GM23338 (cell line): Measurements from ENCODE around the gene RNF175. TPM values are rescaled to one million over a fixed set of nuclear protein-coding genes. Genes with fewer than 3 reads are reported as not detected.

ENCODE experiments used
- ATAC-seq: fragments of 200-7000 bp; cut with Tn5 transposase; 3 replicates; pipeline ENCODE4 v1.9.1; 2020
- DNase-seq: peaks from one replicate; pipeline ENCODE4 v3.0.0-alpha.2; 2015; ENCODE audit warnings: low spot score
- H2AFZ ChIP-seq: fragments of 200-600 bp; sonication (generic); 2 replicates; pipeline ENCODE4 v1.8.0; 2016; ENCODE audit warnings: antibody characterized with exemption, mild to moderate bottlenecking, moderate library complexity
- H3F3A ChIP-seq: fragments of 200-600 bp; sonication (generic); replicated peaks from 2 replicates; pipeline ENCODE4 v1.8.0; 2017; ENCODE audit warnings: antibody characterized with exemption, mixed run types, low read depth
- H3K27ac ChIP-seq: fragments of 200-600 bp; sonication (generic); 2 replicates; pipeline ENCODE4 v1.6.1; 2016; ENCODE audit warnings: low read depth
- H3K27me3 ChIP-seq: fragments of 200-600 bp; sonication (generic); 2 replicates; pipeline ENCODE4 v1.8.0; 2016; ENCODE audit warnings: mild to moderate bottlenecking, mixed run types, moderate library complexity; ENCODE audit not compliant: insufficient read depth
- H3K36me3 ChIP-seq: fragments of 200-600 bp; sonication (generic); 2 replicates; pipeline ENCODE4 v1.8.0; 2016; ENCODE audit warnings: mild to moderate bottlenecking; ENCODE audit not compliant: insufficient read depth
- H3K4me1 ChIP-seq: fragments of 200-600 bp; sonication (generic); 2 replicates; pipeline ENCODE4 v1.8.0; 2016; ENCODE audit warnings: mild to moderate bottlenecking, moderate library complexity; ENCODE audit not compliant: insufficient read depth
- H3K4me2 ChIP-seq: fragments of 200-600 bp; sonication (generic); 2 replicates; pipeline ENCODE4 v1.7.1; 2017; ENCODE audit warnings: mixed run types
- H3K4me3 ChIP-seq: fragments of 200-600 bp; sonication (generic); 2 replicates; pipeline ENCODE4 v1.6.1; 2016; ENCODE audit warnings: mixed run types
- H3K79me2 ChIP-seq: fragments of 200-600 bp; sonication (generic); replicated peaks from 2 replicates; pipeline ENCODE4 v1.8.0; 2017; ENCODE audit warnings: mild to moderate bottlenecking; ENCODE audit not compliant: insufficient read depth
- H3K9me2 ChIP-seq: fragments of 200-600 bp; sonication (generic); 2 replicates; pipeline ENCODE4 v1.8.0; 2017; ENCODE audit not compliant: insufficient read depth
- H4K20me1 ChIP-seq: fragments of 200-600 bp; sonication (generic); replicated peaks from 2 replicates; pipeline ENCODE4 v1.8.0; 2017; ENCODE audit warnings: mild to moderate bottlenecking; ENCODE audit not compliant: insufficient read depth
- H3K27ac Mint-ChIP-seq: 2 replicates; pipeline ENCODE4 v1.8.0; 2020; ENCODE audit warnings: inconsistent platforms, mild to moderate bottlenecking, moderate library complexity, mixed read lengths
- H3K27me3 Mint-ChIP-seq: 3 replicates; pipeline ENCODE4 v1.8.0; 2022; ENCODE audit warnings: low read depth, mild to moderate bottlenecking, moderate library complexity, mixed read lengths, inconsistent platforms; ENCODE audit not compliant: insufficient read depth, poor library complexity
- H3K36me3 Mint-ChIP-seq: 3 replicates; pipeline ENCODE4 v1.8.0; 2021; ENCODE audit warnings: low read depth, mild to moderate bottlenecking, inconsistent platforms, moderate library complexity, mixed read lengths
- H3K4me1 Mint-ChIP-seq: 3 replicates; pipeline ENCODE4 v1.8.0; 2020; ENCODE audit warnings: mild to moderate bottlenecking, inconsistent platforms, mixed read lengths
- H3K4me3 Mint-ChIP-seq: 3 replicates; pipeline ENCODE4 v1.8.0; 2021; ENCODE audit warnings: moderate library complexity, mild to moderate bottlenecking, inconsistent platforms, mixed read lengths
- H3K9me3 Mint-ChIP-seq: 3 replicates; pipeline ENCODE4 v1.8.0; 2020; ENCODE audit warnings: moderate library complexity, mild to moderate bottlenecking, inconsistent platforms, mixed read lengths
- CREB1 ChIP-seq: fragments of 250-450 bp; sonication (Bioruptor Pico); IDR thresholded peaks from 2 replicates; pipeline ENCODE4 v1.5.0; 2020; ENCODE audit warnings: low read depth, mild to moderate bottlenecking, moderate library complexity
- EZH2 ChIP-seq: fragments of 200-600 bp; sonication (generic); IDR thresholded peaks from one replicate; pipeline ENCODE4 v1.8.0; 2017; ENCODE audit warnings: antibody characterized with exemption, mild to moderate bottlenecking, low read depth; ENCODE audit not compliant: unreplicated experiment
- EZH2phosphoT487 ChIP-seq: fragments of 200-600 bp; sonication (generic); IDR thresholded peaks from one replicate; pipeline ENCODE4 v1.8.1; 2018; ENCODE audit warnings: antibody characterized with exemption; ENCODE audit not compliant: unreplicated experiment
- JUNB ChIP-seq: IDR thresholded peaks from one replicate; pipeline ENCODE4 v1.6.1; 2016; ENCODE audit warnings: antibody characterized with exemption; ENCODE audit not compliant: unreplicated experiment
- NANOG ChIP-seq: IDR thresholded peaks from 2 replicates; pipeline ENCODE4 v1.6.1; 2016; ENCODE audit warnings: antibody characterized with exemption, borderline replicate concordance
- POLR2AphosphoS5 ChIP-seq: IDR thresholded peaks from 2 replicates; pipeline ENCODE4 v1.6.1; 2016; ENCODE audit warnings: antibody characterized with exemption, low read depth
- STAT1 ChIP-seq: IDR thresholded peaks from one replicate; pipeline ENCODE4 v1.6.1; 2016; ENCODE audit warnings: antibody characterized with exemption; ENCODE audit not compliant: unreplicated experiment
- ZNF114 ChIP-seq: fragments of 250-450 bp; sonication (Bioruptor Pico); IDR thresholded peaks from 2 replicates; pipeline ENCODE4 v1.5.0; 2020; ENCODE audit warnings: mild to moderate bottlenecking, moderate library complexity
- ZNF331 ChIP-seq: fragments of 250-450 bp; sonication (Bioruptor Pico); IDR thresholded peaks from 2 replicates; pipeline ENCODE4 v1.5.0; 2020; ENCODE audit warnings: low read depth, mild to moderate bottlenecking, moderate library complexity
- polyA plus RNA-seq: library from polyadenylated mRNA; unstranded; fragments of >200 nt; fragmentation: Nextera tagmentation; extraction: Ambion mirVana; gene quantifications from 2 replicates; pipeline ENCODE4 v1.2.1, GENCODE V29; 2016
- total RNA-seq: library from RNA; depleted of rRNA; stranded (reverse); fragments of >200 nt; shearing (Covaris generic); gene quantifications from 2 replicates; pipeline ENCODE4 v1.2.3, GENCODE V29; 2014
- TF ChIP-seq, protein P1 (sequence below): fragments of 250-450 bp; sonication (Bioruptor Pico); IDR thresholded peaks from 2 replicates; pipeline ENCODE4 v1.5.0; 2020; ENCODE audit warnings: mild to moderate bottlenecking, moderate library complexity
- TF ChIP-seq, protein P2 (sequence below): IDR thresholded peaks from one replicate; pipeline ENCODE4 v1.6.1; 2018; ENCODE audit warnings: antibody characterized with exemption; ENCODE audit not compliant: unreplicated experiment
- TF ChIP-seq, protein P3 (sequence below): IDR thresholded peaks from 2 replicates; pipeline ENCODE4 v1.6.1; 2016; ENCODE audit warnings: antibody characterized with exemption
- TF ChIP-seq, protein P4 (sequence below), 2 experiments: fragments of 200-600 bp in 1 of 2; sonication (generic) in 1 of 2; conservative IDR thresholded peaks; 2 replicates each; pipeline versions ENCODE4 v1.5.1 to v1.6.1; 2016 to 2017; ENCODE audit warnings: antibody characterized with exemption in 2 of 2, low read depth in 2 of 2, mild to moderate bottlenecking in 2 of 2, moderate library complexity in 1 of 2

RNF175 gene
- total and polyA plus RNA-seq, 2 experiments from 2014 or later: 4.7 to 4.8 TPM

DNA sequence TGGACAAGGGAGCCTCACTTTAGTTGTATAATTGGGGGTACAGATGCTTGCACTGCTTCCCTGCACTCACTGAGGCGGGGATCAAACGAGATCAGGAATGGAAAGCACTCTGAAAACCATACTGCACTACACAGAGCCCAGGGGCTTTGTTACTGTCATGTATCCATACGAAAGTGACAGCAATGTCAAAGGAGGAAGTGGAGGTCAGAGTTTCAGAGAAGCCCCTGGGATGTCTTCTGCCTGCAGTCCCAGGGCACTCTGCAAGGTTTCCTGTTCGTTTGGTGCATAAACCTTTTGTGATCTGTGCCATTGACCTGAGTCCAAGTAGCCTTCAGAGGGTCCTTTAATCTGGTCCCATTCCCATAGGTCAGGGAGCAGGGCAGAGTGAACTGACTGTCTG is 31.2 kb downstream of the RNF175 start:
- Histone ChIP-seq H3F3A (no peaks in the 10 kb centered on the region), H3K27ac (no peak overlapping the region), H3K79me2 (no peaks in the 10 kb centered on the region), H3K4me1 (peaks cover 10% of the 10 kb centered on the region), H2AFZ (no peak overlapping the region), H3K36me3 (no peaks in the 10 kb centered on the region), H3K9me2 (no peaks in the 10 kb centered on the region), H3K4me3 (no peak overlapping the region), H4K20me1 (0 out of 2 replicates have a peak, but pooled peaks cover 2% of the 10 kb centered on the region), H3K4me2 (no peak overlapping the region), H3K27me3 (no peaks in the 10 kb centered on the region)
- ATAC-seq (no peak), DNase-seq (no peak)
- H3K27me3 Mint-ChIP-seq: peaks cover 3% of the 10 kb centered on the region
- no peak overlapping the region for H3K4me3 Mint-ChIP-seq
- TF ChIP-seq EZH2 (no peak), CREB1 (no peak), EZH2phosphoT487 (no peak), POLR2AphosphoS5 (no peak), NANOG (no peak), ZNF331 (CRISPR knock-in tag) (no peak), JUNB (no peak), ZNF114 (CRISPR knock-in tag) (no peak), STAT1 (no peak)
- TF ChIP-seq, protein P1, sequence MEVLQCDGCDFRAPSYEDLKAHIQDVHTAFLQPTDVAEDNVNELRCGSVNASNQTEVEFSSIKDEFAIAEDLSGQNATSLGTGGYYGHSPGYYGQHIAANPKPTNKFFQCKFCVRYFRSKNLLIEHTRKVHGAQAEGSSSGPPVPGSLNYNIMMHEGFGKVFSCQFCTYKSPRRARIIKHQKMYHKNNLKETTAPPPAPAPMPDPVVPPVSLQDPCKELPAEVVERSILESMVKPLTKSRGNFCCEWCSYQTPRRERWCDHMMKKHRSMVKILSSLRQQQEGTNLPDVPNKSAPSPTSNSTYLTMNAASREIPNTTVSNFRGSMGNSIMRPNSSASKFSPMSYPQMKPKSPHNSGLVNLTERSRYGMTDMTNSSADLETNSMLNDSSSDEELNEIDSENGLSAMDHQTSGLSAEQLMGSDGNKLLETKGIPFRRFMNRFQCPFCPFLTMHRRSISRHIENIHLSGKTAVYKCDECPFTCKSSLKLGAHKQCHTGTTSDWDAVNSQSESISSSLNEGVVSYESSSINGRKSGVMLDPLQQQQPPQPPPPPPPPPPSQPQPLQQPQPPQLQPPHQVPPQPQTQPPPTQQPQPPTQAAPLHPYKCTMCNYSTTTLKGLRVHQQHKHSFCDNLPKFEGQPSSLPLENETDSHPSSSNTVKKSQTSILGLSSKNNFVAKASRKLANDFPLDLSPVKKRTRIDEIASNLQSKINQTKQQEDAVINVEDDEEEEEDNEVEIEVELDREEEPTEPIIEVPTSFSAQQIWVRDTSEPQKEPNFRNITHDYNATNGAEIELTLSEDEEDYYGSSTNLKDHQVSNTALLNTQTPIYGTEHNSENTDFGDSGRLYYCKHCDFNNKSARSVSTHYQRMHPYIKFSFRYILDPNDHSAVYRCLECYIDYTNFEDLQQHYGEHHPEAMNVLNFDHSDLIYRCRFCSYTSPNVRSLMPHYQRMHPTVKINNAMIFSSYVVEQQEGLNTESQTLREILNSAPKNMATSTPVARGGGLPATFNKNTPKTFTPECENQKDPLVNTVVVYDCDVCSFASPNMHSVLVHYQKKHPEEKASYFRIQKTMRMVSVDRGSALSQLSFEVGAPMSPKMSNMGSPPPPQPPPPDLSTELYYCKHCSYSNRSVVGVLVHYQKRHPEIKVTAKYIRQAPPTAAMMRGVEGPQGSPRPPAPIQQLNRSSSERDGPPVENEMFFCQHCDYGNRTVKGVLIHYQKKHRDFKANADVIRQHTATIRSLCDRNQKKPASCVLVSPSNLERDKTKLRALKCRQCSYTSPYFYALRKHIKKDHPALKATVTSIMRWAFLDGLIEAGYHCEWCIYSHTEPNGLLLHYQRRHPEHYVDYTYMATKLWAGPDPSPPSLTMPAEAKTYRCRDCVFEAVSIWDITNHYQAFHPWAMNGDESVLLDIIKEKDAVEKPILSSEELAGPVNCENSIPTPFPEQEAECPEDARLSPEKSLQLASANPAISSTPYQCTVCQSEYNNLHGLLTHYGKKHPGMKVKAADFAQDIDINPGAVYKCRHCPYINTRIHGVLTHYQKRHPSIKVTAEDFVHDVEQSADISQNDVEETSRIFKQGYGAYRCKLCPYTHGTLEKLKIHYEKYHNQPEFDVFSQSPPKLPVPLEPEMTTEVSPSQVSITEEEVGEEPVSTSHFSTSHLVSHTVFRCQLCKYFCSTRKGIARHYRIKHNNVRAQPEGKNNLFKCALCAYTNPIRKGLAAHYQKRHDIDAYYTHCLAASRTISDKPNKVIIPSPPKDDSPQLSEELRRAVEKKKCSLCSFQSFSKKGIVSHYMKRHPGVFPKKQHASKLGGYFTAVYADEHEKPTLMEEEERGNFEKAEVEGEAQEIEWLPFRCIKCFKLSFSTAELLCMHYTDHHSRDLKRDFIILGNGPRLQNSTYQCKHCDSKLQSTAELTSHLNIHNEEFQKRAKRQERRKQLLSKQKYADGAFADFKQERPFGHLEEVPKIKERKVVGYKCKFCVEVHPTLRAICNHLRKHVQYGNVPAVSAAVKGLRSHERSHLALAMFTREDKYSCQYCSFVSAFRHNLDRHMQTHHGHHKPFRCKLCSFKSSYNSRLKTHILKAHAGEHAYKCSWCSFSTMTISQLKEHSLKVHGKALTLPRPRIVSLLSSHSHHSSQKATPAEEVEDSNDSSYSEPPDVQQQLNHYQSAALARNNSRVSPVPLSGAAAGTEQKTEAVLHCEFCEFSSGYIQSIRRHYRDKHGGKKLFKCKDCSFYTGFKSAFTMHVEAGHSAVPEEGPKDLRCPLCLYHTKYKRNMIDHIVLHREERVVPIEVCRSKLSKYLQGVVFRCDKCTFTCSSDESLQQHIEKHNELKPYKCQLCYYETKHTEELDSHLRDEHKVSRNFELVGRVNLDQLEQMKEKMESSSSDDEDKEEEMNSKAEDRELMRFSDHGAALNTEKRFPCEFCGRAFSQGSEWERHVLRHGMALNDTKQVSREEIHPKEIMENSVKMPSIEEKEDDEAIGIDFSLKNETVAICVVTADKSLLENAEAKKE (CRISPR knock-in tag): no peak
- TF ChIP-seq, protein P2, sequence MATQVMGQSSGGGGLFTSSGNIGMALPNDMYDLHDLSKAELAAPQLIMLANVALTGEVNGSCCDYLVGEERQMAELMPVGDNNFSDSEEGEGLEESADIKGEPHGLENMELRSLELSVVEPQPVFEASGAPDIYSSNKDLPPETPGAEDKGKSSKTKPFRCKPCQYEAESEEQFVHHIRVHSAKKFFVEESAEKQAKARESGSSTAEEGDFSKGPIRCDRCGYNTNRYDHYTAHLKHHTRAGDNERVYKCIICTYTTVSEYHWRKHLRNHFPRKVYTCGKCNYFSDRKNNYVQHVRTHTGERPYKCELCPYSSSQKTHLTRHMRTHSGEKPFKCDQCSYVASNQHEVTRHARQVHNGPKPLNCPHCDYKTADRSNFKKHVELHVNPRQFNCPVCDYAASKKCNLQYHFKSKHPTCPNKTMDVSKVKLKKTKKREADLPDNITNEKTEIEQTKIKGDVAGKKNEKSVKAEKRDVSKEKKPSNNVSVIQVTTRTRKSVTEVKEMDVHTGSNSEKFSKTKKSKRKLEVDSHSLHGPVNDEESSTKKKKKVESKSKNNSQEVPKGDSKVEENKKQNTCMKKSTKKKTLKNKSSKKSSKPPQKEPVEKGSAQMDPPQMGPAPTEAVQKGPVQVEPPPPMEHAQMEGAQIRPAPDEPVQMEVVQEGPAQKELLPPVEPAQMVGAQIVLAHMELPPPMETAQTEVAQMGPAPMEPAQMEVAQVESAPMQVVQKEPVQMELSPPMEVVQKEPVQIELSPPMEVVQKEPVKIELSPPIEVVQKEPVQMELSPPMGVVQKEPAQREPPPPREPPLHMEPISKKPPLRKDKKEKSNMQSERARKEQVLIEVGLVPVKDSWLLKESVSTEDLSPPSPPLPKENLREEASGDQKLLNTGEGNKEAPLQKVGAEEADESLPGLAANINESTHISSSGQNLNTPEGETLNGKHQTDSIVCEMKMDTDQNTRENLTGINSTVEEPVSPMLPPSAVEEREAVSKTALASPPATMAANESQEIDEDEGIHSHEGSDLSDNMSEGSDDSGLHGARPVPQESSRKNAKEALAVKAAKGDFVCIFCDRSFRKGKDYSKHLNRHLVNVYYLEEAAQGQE: no peak
- TF ChIP-seq, protein P3, sequence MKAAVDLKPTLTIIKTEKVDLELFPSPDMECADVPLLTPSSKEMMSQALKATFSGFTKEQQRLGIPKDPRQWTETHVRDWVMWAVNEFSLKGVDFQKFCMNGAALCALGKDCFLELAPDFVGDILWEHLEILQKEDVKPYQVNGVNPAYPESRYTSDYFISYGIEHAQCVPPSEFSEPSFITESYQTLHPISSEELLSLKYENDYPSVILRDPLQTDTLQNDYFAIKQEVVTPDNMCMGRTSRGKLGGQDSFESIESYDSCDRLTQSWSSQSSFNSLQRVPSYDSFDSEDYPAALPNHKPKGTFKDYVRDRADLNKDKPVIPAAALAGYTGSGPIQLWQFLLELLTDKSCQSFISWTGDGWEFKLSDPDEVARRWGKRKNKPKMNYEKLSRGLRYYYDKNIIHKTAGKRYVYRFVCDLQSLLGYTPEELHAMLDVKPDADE: no peak
- TF ChIP-seq, protein P4, sequence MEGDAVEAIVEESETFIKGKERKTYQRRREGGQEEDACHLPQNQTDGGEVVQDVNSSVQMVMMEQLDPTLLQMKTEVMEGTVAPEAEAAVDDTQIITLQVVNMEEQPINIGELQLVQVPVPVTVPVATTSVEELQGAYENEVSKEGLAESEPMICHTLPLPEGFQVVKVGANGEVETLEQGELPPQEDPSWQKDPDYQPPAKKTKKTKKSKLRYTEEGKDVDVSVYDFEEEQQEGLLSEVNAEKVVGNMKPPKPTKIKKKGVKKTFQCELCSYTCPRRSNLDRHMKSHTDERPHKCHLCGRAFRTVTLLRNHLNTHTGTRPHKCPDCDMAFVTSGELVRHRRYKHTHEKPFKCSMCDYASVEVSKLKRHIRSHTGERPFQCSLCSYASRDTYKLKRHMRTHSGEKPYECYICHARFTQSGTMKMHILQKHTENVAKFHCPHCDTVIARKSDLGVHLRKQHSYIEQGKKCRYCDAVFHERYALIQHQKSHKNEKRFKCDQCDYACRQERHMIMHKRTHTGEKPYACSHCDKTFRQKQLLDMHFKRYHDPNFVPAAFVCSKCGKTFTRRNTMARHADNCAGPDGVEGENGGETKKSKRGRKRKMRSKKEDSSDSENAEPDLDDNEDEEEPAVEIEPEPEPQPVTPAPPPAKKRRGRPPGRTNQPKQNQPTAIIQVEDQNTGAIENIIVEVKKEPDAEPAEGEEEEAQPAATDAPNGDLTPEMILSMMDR (conservative IDR thresholded peaks at IDR 0.05; ENCODE audit: low read depth in 2 of 2): no peak
- no peaks in the 10 kb centered on the region for H3K9me3 Mint-ChIP-seq
- no peak overlapping the region for H3K27ac Mint-ChIP-seq
- no peaks in the 10 kb centered on the region for H3K36me3 Mint-ChIP-seq
- H3K4me1 Mint-ChIP-seq: peaks cover 6% of the 10 kb centered on the region; the same call in 2 of the 3 replicates
